Heart left ventricle (tissue), 13 donors: ENCODE data around the gene SPOCK2.

Experiments used
- POLR2A ChIP-seq, 2 donors: fragments of 450-650 bp; IDR thresholded peaks; one replicate each; pipeline ENCODE4 v1.6.1; 2017; ENCODE audit warnings: antibody characterized with exemption in 2 of 2, mild to moderate bottlenecking in 2 of 2, moderate library complexity in 2 of 2
- TF ChIP-seq, protein P1 (sequence below), 12 donors: fragments of 200-600 bp; sonication (generic) in 4 of 12; IDR thresholded peaks; one replicate each; pipeline versions ENCODE4 v1.5.0 to v1.8.0; 2018 to 2022; ENCODE audit warnings: antibody characterized with exemption in 12 of 12, mild to moderate bottlenecking in 5 of 12
- donor health status: ischemic (EF 13 %, LVEDD 7.1; RV severe dilation, severe dysfunction).
- donor health status: DM: no; HTN: yes; CAD: no.
- donor health status: DM: no; HTN: no; CAD: no.
- donor health status: ischemic (EF 25% LVEDD 6.9; RV normal size, moderate dysfunction).
- donor health status: ischemic (EF 25% LVEDD 5.7; RV mildly dilated, moderate dysfunction).
- donor health status: ischemic (EF 35%, LVEDD 5.7; RV mildly dilated, moderate dysfunction).
- donor health status: nonischemic (EF 11% LVEDD 7.7; RV severe dilation, severe dysfunction).
- donor health status: DM: yes; HTN: yes; CAD: no.
- donor health status: PGD.
- donor health status: ischemic (EF 29% LVEDD 5.4; RV normal size, mild dysfunction).
- donor health status: nonischemic (EF 23%, LVEDD 6.1; RV moderate dilation, normal function).

DNA sequence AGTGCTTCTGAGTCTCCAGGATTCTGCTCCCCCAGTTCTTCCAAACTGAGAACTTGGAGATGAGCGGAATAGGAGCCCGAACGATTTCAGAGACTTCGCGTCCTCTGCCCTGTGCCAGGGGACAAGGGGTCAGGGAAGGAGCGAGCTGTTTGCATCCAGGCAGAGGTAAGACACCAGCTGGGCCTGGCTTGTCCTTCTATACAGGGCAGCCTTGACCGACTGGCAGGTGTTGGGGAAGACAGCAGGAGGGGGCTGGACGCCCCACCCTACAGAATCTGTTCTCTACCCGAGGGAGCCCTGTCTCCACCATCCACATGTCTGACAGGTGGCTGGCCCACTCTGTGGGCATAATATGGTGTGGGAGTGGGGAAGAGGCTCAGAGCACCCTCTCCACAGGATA lies 7.1 kb downstream of the SPOCK2 start:
- TF ChIP-seq POLR2A (IDR thresholded peaks at IDR 0.05) = no peak
- TF ChIP-seq, protein P1, sequence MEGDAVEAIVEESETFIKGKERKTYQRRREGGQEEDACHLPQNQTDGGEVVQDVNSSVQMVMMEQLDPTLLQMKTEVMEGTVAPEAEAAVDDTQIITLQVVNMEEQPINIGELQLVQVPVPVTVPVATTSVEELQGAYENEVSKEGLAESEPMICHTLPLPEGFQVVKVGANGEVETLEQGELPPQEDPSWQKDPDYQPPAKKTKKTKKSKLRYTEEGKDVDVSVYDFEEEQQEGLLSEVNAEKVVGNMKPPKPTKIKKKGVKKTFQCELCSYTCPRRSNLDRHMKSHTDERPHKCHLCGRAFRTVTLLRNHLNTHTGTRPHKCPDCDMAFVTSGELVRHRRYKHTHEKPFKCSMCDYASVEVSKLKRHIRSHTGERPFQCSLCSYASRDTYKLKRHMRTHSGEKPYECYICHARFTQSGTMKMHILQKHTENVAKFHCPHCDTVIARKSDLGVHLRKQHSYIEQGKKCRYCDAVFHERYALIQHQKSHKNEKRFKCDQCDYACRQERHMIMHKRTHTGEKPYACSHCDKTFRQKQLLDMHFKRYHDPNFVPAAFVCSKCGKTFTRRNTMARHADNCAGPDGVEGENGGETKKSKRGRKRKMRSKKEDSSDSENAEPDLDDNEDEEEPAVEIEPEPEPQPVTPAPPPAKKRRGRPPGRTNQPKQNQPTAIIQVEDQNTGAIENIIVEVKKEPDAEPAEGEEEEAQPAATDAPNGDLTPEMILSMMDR (IDR thresholded peaks at IDR 0.05) = no peak
